Anterior cingulate cortex (tissue), 58 donors: ENCODE measurements around the gene ZBTB1.
"Not testable (repeated sequence)": the region's sequence is repeated elsewhere in the genome, so short reads cannot be mapped to it uniquely, and the experiment has no call there.

Experiments
- DNase-seq, 58 donors: peaks; one replicate each; lab custom pipeline; 2025; lab: John Stamatoyannopoulos, UW

The ZBTB1 gene

DNA sequence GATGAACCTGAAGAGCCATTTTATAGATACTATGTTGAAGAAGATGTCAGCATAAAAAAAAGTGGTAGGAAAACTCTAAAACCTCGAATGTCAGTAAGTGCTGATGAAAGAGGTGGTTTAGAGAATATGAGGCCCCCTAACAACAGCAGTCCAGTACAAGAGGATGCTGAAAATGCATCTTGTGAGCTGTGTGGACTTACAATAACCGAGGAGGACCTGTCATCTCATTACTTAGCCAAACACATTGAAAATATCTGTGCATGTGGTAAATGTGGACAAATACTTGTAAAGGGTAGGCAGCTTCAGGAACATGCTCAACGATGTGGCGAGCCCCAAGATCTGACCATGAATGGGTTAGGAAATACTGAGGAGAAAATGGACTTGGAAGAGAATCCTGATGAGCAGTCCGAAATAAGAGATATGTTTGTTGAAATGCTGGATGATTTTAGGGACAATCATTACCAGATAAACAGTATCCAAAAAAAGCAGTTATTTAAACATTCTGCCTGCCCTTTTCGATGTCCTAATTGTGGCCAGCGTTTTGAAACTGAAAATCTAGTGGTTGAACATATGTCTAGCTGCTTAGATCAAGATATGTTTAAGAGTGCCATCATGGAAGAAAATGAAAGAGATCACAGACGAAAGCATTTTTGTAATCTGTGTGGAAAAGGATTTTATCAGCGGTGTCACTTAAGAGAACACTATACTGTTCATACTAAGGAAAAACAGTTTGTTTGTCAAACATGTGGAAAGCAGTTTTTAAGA, 18.2 kb downstream of the ZBTB1 start:
- DNase-seq = no peak

- DNase-seq = no peak
These were observed 20.8 kb downstream of the ZBTB1 start for GRCh38 chr14:64525354-64525753.

DNA sequence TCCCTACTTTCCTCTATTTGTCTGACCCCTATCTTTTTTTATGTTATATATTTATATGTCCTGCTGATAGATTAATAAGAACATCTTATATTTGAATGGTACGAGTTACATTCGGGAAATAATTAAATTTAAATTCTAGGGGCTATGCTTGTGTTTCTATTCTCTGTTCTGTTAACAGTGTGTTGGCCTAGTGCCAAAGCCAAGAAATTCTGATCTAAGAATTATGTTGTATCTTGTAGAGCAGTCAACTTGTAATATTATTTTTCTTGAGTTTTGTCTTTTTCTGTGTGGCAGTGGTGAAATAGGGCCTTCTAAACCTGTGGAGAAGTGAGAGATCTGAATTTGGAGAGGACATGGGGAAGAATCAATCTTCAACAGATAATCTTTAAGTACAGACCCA, 27.0 kb downstream of the ZBTB1 start:
- DNase-seq = no peak

- no peak for DNase-seq
These were observed 32.1 kb downstream of the ZBTB1 start for GRCh38 chr14:64536488-64537245.

- DNase-seq = peak; percentile 62 to 100 (median 99)
These were observed 35.9 kb downstream of the ZBTB1 start, which contains the start of gene HSPA2 for GRCh38 chr14:64540208-64541202. TSS of gene HSPA2 (plus strand) at chr14:64540741. CDS start at chr14:64540850, 109 bp downstream.

DNA sequence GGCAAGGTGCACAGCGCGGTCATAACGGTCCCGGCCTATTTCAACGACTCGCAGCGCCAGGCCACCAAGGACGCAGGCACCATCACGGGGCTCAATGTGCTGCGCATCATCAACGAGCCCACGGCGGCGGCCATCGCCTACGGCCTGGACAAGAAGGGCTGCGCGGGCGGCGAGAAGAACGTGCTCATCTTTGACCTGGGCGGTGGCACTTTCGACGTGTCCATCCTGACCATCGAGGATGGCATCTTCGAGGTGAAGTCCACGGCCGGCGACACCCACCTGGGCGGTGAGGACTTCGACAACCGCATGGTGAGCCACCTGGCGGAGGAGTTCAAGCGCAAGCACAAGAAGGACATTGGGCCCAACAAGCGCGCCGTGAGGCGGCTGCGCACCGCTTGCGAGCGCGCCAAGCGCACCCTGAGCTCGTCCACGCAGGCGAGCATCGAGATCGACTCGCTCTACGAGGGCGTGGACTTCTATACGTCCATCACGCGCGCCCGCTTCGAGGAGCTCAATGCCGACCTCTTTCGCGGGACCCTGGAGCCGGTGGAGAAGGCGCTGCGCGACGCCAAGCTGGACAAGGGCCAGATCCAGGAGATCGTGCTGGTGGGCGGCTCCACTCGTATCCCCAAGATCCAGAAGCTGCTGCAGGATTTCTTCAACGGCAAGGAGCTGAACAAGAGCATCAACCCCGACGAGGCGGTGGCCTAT, 36.8 kb downstream of the ZBTB1 start:
- DNase-seq = peak in 16 of 58 donors; percentile 17 to 64 (median 40)

- peak in 6 of 58 donors; percentile 21 to 44 (median 36) for DNase-seq
These were observed 37.6 kb downstream of the ZBTB1 start for GRCh38 chr14:64541972-64542835.

DNA sequence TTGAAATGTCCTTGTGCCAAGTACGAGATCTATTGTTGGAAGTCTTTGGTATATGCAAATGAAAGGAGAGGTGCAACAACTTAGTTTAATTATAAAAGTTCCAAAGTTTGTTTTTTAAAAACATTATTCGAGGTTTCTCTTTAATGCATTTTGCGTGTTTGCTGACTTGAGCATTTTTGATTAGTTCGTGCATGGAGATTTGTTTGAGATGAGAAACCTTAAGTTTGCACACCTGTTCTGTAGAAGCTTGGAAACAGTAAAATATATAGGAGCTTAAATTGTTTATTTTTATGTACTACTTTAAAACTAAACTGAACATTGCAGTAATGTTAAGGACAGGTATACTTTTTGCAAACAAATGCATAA, 38.2 kb downstream of the ZBTB1 start:
- no peak for DNase-seq

GRCh38 chr14:64544607-64545312, 40.2 kb downstream of the ZBTB1 start:
- no peak for DNase-seq

GRCh38 chr14:64549016-64549415, 44.4 kb downstream of the ZBTB1 start:
- no peak for DNase-seq

DNA sequence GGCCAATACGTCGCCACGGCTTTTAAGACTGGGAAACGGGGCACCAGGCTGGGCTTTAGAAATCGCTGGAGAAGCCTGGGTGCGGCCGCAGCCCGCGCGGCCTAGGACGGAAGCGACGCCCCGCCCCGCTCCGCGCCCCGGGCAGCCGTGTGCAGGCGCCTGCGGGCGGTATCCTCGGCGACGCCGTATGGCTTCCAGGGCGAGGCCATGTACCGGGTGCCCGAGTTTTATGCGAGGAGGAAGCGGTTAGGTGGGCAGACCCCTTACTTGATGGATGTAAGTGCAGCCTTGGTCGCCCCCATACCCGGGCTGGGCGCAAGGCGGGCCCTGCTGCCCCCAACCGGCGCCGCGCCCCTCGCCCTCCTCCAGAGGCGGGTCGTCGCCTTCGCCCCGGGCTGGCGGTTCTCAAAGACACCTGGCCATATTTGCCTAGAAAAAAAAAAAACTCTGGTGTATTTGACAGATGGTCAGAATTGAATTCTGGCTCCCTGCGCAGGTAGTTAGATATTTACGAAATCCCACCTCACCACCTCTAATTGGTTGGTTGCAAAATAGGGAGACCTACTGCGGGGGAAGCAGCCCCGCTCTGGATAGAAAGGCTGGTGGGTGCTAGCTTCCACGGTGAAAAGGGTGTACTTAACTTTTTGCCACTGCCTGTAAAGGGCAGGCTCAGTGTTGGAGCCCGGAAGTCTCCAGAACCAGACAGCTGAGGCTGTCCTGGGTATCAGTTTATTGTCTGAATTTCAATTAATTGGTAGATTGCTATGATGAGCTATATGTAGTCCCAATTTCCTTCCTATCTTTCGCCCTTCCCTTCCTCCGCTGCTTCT, 45.4 kb downstream of the ZBTB1 start, which contains the start of gene PPP1R36:
PPP1R36 (plus strand) TSS at position 171 of the 830 bp plus-strand sequence; CDS start at position 208, 37 bp downstream.
- peak in 2 of 58 donors; percentile 10 to 28 for DNase-seq

DNA sequence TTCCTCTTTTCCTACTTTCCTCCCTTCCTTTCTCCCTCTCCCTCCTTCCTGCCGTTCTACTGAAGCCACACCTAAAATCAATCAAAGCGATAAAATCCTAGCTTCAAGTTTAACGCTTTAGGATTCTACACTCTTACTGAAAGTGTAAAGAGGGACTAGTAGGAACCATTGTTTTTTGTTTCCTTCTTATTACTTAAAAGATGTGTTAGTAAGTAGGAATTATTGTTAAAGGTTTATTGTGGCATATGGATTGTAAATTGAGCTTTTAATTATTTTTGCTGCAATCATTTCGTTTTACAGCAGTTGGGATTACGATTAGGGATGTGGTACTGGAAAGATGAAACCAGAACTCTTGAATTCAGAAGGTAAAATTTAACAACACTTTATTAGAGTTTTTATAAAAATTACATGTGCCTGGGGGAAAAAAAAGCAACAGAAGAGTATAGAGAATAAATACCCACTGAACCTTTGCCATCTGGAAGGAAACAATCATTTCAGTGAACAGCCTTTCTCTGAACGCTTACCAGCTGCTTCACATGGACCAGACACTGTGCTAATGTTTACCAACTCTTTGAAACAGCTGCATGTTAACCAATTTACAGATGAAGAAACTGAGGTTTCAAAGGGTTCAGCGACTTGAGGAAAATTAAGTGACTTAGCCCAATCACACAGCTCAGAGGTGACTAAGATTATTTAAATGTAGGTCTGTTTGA, 46.2 kb downstream of the ZBTB1 start:
- no peak for DNase-seq

DNA sequence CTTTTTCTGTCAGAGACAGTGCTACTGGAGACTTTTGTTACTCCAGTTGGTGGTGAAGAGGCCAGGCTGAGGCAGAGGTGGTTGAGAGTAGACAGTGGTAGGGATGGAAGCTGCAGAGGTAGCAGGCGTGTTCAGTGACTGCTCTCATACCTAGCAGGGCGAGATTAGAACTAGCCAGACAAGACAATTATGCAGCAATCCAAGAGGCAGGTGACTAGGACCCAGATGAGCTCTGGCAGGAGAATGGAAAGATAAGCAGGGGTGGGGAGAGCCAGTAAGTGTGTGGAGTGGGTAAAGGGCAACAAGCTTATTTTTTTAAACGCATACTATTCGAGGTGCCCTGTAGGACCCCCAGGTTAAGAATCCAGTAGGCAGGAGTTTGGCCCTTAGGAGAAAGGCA, 50.0 kb downstream of the ZBTB1 start:
- DNase-seq = no peak

DNA sequence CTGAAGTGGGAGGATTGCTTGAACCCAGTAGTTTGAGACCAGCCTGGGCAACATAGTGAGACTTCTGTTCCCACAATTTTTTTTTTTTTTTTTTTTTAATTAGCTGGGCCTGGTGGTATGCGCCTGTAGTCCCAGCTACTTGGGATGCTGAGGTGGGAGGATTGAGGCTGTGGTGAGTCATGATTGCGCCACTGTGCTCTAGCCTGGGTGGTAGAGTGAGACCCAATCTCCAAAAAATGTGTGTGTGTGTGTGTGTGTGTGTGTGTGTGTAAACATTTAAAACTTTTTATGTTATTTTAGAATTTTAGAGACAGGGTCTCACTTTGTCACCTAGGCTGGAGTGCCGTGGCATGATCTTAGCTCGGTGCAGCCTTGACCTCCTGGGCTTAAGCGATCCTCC, 52.0 kb downstream of the ZBTB1 start:
- DNase-seq = no peak

GRCh38 chr14:64558216-64558615, 53.6 kb downstream of the ZBTB1 start:
- not testable (repeated sequence) for DNase-seq

DNA sequence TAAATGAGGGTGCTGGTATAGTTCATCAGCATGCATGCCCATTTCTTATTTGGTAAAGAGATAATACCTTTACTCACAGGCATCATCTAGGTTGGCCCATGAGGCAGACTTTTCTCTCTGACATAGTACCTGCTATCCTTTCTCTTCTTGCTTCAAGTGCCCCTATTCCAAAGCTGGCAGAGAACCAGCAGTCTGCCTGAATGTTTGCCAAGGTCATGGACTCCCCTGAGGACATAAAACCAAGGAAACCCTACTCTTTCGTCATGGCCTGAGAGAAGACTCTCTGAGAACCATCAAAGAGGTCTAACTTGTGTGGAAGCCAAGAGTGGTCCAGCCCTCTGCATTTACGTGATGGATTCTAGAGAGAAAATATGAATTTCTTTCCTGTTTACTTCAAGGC, 57.1 kb downstream of the ZBTB1 start:
- DNase-seq = no peak

GRCh38 chr14:64562436-64562835, 57.9 kb downstream of the ZBTB1 start:
- no peak for DNase-seq
